Measurements from ENCODE around the gene EVL. TPM values are rescaled to one million over a fixed set of nuclear protein-coding genes. Genes with fewer than 3 reads are reported as not detected.

Gene EVL
- polyA plus RNA-seq, 3 donors = 143 to 178 (median 162) TPM

- DNase-seq = no peak
These were observed 58.4 kb downstream of the EVL start for GRCh38 chr14:100123618-100124017.

- DNase-seq = no peak
These were observed 59.4 kb downstream of the EVL start for GRCh38 chr14:100124551-100125088.

- DNase-seq = no peak
These were observed 61.2 kb downstream of the EVL start for GRCh38 chr14:100126401-100126800.

GRCh38 chr14:100127853-100128455, 62.7 kb downstream of the EVL start:
- DNase-seq = no peak

- DNase-seq = no peak
These were observed 63.5 kb downstream of the EVL start for GRCh38 chr14:100128688-100129087.

- no peak for DNase-seq
These were observed 64.0 kb downstream of the EVL start for GRCh38 chr14:100129161-100129589.

GRCh38 chr14:100130521-100130920, 65.3 kb downstream of the EVL start:
- DNase-seq = no peak

- DNase-seq = no peak
These were observed 66.0 kb downstream of the EVL start for GRCh38 chr14:100131181-100131580.

- no peak for DNase-seq
These were observed 67.1 kb downstream of the EVL start for GRCh38 chr14:100132161-100132902.

GRCh38 chr14:100132903-100133510, 67.8 kb downstream of the EVL start:
- DNase-seq = no peak

GRCh38 chr14:100134586-100134985, 69.4 kb downstream of the EVL start:
- DNase-seq = no peak

- DNase-seq = no peak
These were observed 69.9 kb downstream of the EVL start for GRCh38 chr14:100135073-100135472.

GRCh38 chr14:100135784-100136183, 70.6 kb downstream of the EVL start:
- DNase-seq = no peak

GRCh38 chr14:100137173-100137572, 72.0 kb downstream of the EVL start:
- DNase-seq = no peak

GRCh38 chr14:100138082-100138787, 73.0 kb downstream of the EVL start:
- DNase-seq = no peak

GRCh38 chr14:100138955-100139354, 73.7 kb downstream of the EVL start:
- no peak for DNase-seq

- DNase-seq = no peak
These were observed 75.3 kb downstream of the EVL start for GRCh38 chr14:100140452-100141078.

GRCh38 chr14:100141098-100141497, 75.9 kb downstream of the EVL start:
- DNase-seq = no peak

- DNase-seq = no peak
These were observed 77.1 kb downstream of the EVL start for GRCh38 chr14:100142073-100143040.

- no peak for DNase-seq
These were observed 78.3 kb downstream of the EVL start for GRCh38 chr14:100143523-100143922.

GRCh38 chr14:100143934-100144333, 78.7 kb downstream of the EVL start:
- no peak for DNase-seq

Data from renal pelvis (tissue), 4 donors.